IgD-negative memory B cell (primary cell): ENCODE data around the gene CCDC9B. TPM values are rescaled to one million over a fixed set of nuclear protein-coding genes. Genes with fewer than 3 reads are reported as not detected.

Experiments
- H3K27ac Mint-ChIP-seq, 3 donors: one replicate each; pipeline ENCODE4 v1.8.0; 2020 to 2022; ENCODE audit warnings: mild to moderate bottlenecking in 3 of 3, mixed read lengths in 3 of 3, moderate library complexity in 1 of 3
- H3K27me3 Mint-ChIP-seq: one replicate; pipeline ENCODE4 v1.8.0; 2021; ENCODE audit warnings: mixed read lengths
- H3K36me3 Mint-ChIP-seq: one replicate; pipeline ENCODE4 v1.8.0; 2020; ENCODE audit warnings: mild to moderate bottlenecking, mixed read lengths
- H3K4me1 Mint-ChIP-seq, 3 donors: one replicate each; pipeline ENCODE4 v1.8.0; 2020 to 2022; ENCODE audit warnings: mixed read lengths in 3 of 3, mild to moderate bottlenecking in 1 of 3
- H3K4me3 Mint-ChIP-seq, 4 donors: one replicate each; pipeline ENCODE4 v1.8.0; 2020 to 2022; ENCODE audit warnings: mild to moderate bottlenecking in 4 of 4, mixed read lengths in 4 of 4, moderate library complexity in 3 of 4
- H3K9me3 Mint-ChIP-seq, 3 donors: one replicate each; pipeline ENCODE4 v1.8.0; 2020 to 2021; ENCODE audit warnings: mixed read lengths in 3 of 3, mild to moderate bottlenecking in 1 of 3
- polyA plus RNA-seq: library from polyadenylated mRNA; unstranded; fragments of 300-500 nt; fragmentation: Illumina TruSeq; gene quantifications from one replicate; pipeline ENCODE4 v1.2.3, GENCODE V29; 2021

CCDC9B gene
- polyA plus RNA-seq, 1 donor from 2014 or later = 0.11 TPM

DNA sequence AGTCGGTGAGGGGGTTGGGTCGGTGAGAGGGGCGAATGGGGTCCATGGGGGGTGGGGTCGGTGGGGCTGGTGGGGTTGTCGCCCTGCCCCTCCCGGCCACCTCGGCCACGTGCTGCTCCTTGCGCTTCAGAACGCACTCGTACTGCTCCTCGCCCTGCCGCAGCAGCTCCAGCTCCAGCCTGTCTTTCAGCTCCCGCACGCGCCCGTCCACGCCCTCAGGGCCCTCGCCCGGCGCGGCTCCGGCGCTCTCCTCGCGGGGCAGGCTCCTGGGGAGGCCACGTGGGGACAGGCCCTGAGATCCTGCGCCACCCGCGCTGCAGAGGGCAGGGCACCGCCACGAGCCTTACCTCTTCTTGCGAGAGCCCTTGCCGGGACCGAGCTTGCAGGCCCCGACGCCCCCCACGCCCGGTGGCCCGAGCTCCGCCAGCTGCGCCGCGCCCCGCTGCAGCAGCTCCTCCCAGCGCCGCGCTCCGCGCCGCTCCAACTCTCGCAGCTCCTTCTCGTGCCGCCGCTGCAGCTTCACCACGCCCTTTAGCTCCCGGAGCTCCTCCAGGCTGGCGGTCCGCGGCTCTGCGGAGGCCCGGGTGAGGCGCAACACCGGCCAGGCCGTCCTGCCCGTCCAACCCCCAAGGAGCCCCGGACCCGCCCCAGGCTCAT, 49.7 kb downstream of the CCDC9B start:
- H3K9me3 Mint-ChIP-seq = no peaks in the 10 kb centered on the region
- no peak overlapping the region for H3K4me3 Mint-ChIP-seq
- H3K27ac Mint-ChIP-seq = no peak overlapping the region
- peaks cover 0 to 6% (median 1%) of the 10 kb centered on the region in 3 donors for H3K4me1 Mint-ChIP-seq
- H3K36me3 Mint-ChIP-seq = no peaks in the 10 kb centered on the region
- no peaks in the 10 kb centered on the region for H3K27me3 Mint-ChIP-seq

DNA sequence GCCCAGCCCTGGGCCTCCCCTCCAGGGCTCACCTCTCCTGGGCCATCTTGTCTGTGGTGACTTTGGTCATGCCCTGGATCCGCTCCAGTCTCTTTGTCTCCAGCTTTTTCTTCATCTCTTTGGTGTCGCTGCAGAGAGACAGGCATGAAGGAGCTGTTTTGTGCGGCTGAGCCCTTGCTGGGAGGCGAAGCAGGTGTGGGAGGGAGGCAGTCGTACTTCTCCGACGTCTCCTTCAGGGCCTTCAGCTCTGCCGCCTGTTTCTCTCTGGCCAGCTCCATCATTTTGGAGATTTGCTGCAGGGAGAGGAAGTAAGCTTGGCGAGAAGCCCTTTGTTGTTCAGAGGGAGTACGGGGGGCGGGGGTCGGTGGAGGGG, 50.2 kb downstream of the CCDC9B start:
- H3K4me3 Mint-ChIP-seq = peak overlapping the region in 1 of 4 donors; percentile 23
- H3K9me3 Mint-ChIP-seq = no peaks in the 10 kb centered on the region
- H3K27me3 Mint-ChIP-seq = no peaks in the 10 kb centered on the region
- no peaks in the 10 kb centered on the region for H3K36me3 Mint-ChIP-seq
- no peak overlapping the region for H3K27ac Mint-ChIP-seq
- peaks cover 0 to 5% (median 4%) of the 10 kb centered on the region in 3 donors for H3K4me1 Mint-ChIP-seq

- peaks cover 0 to 5% (median 3%) of the 10 kb centered on the region in 3 donors for H3K4me1 Mint-ChIP-seq
- no peaks in the 10 kb centered on the region for H3K9me3 Mint-ChIP-seq
- no peaks in the 10 kb centered on the region for H3K36me3 Mint-ChIP-seq
- no peak overlapping the region for H3K4me3 Mint-ChIP-seq
- H3K27ac Mint-ChIP-seq = peak overlapping the region in 1 of 3 donors; percentile 53
- no peaks in the 10 kb centered on the region for H3K27me3 Mint-ChIP-seq
These were observed 51.5 kb downstream of the CCDC9B start for GRCh38 chr15:40289140-40289775.

GRCh38 chr15:40287968-40288367, 52.8 kb downstream of the CCDC9B start:
- Mint-ChIP-seq H3K4me1 (peaks cover 0 to 5% (median 3%) of the 10 kb centered on the region in 3 donors), H3K4me3 (no peak overlapping the region), H3K36me3 (no peaks in the 10 kb centered on the region), H3K9me3 (no peaks in the 10 kb centered on the region), H3K27me3 (no peaks in the 10 kb centered on the region), H3K27ac (peak overlapping the region in 1 of 3 donors; percentile 5)

GRCh38 chr15:40287505-40287904, 53.2 kb downstream of the CCDC9B start:
- peak overlapping the region in 1 of 3 donors; percentile 5 for H3K27ac Mint-ChIP-seq
- H3K9me3 Mint-ChIP-seq = no peaks in the 10 kb centered on the region
- peak overlapping the region in 1 of 4 donors; percentile 17 for H3K4me3 Mint-ChIP-seq
- H3K36me3 Mint-ChIP-seq = no peaks in the 10 kb centered on the region
- H3K27me3 Mint-ChIP-seq = no peaks in the 10 kb centered on the region
- peaks cover 0 to 5% (median 3%) of the 10 kb centered on the region in 3 donors for H3K4me1 Mint-ChIP-seq

DNA sequence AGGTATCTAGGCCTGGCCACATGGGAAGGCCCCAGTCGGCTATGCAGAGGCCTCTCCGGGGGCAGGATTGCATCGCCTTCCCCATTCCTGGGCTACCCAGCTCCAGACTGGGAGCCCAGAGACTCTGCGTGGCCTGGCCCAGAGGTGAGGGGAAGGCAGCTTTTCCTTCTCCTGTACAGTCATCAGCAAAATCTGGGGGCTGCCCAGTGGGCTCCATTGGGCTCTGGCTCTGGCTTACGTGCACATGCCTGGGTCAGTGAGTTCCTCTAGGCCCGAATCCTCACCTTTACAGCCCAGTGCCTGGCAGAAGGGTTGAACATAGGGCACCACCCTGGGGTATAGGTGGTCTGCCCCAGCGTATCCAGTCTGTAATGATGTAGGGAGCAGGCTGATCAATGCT, 53.9 kb downstream of the CCDC9B start:
- peak overlapping the region in 1 of 4 donors; percentile 17 for H3K4me3 Mint-ChIP-seq
- H3K4me1 Mint-ChIP-seq = peaks cover 0 to 5% (median 3%) of the 10 kb centered on the region in 3 donors
- H3K27ac Mint-ChIP-seq = no peak overlapping the region
- H3K36me3 Mint-ChIP-seq = no peaks in the 10 kb centered on the region
- H3K27me3 Mint-ChIP-seq = no peaks in the 10 kb centered on the region
- H3K9me3 Mint-ChIP-seq = no peaks in the 10 kb centered on the region

DNA sequence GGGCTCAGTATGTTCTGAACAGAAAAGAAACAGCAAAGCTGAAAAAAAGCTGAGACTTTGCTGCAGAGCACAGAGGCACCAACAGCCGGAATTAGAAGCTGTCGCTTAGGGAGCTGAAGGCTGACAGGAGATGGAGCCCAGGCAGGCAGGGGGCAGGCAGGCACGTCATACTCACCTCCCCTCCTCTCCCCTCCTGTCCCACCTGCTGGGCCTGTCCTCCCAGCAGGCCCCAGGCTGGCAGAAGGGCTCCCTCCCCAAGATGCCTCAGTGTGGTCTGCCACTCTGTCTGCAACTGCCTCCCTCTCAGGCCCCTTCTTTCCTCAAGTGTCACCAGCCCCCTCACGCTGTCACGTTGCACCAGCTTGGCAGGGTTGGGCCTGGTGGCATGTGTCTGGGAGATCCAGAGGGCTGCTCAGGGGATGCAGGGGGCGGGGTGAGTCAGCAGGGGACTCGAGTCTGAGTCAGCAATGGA, 54.6 kb downstream of the CCDC9B start:
- Mint-ChIP-seq H3K9me3 (no peaks in the 10 kb centered on the region), H3K36me3 (no peaks in the 10 kb centered on the region), H3K27me3 (peaks cover 1% of the 10 kb centered on the region), H3K4me1 (peaks cover 0 to 5% (median 3%) of the 10 kb centered on the region in 3 donors), H3K4me3 (no peak overlapping the region), H3K27ac (no peak overlapping the region)

DNA sequence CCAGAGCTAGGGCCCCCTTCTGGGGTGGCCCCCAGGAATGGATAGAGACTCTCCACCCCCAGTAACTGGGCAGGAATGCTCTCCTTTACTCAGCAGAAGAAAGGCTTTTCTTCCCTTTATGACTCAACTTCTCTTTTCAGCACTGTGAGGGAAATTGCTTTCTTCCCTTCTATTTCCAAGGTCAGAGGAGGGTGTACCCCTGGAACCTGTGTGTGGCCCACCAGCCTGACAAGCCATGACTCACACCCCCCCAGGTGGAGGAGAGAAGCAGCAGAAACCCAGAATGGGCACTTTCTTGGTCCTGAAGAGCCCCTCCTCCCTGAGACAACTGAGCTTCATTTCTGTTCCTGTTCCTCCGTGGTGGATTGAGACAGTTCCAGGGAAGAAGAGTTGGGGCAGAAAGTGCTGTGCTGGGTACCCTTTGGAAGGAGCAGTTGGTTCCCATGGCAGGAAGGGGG, 55.2 kb downstream of the CCDC9B start:
- no peak overlapping the region for H3K4me3 Mint-ChIP-seq
- H3K27ac Mint-ChIP-seq = no peak overlapping the region
- no peaks in the 10 kb centered on the region for H3K36me3 Mint-ChIP-seq
- H3K9me3 Mint-ChIP-seq = no peaks in the 10 kb centered on the region
- H3K4me1 Mint-ChIP-seq = peaks cover 0 to 5% (median 3%) of the 10 kb centered on the region in 3 donors
- H3K27me3 Mint-ChIP-seq = peaks cover 2% of the 10 kb centered on the region

DNA sequence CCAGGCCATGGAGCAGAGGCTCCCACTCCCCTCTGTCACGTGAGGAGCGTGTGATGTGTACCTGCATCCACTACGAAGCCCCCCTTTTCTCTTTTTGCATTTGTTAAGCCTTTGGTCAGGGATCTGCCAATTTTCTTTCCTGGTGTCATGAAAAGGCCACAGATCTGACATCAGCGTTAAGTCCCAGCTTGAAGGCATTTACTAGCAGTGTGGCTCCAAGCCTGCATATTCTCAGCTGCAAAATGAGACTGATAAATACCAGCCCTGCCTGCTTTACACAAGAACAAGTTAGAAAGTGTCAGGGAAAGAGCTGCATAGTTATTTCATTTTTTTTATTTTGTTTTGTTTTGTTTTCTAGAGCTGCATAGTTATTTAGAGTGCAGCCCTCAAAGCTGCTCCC, 55.6 kb downstream of the CCDC9B start:
- Mint-ChIP-seq H3K9me3 (no peaks in the 10 kb centered on the region), H3K27ac (peak overlapping the region in 2 of 3 donors; percentile 23 to 39), H3K4me3 (peak overlapping the region in 2 of 4 donors; percentile 40 to 57), H3K4me1 (peaks cover 3 to 6% (median 4%) of the 10 kb centered on the region in 3 donors), H3K27me3 (peaks cover 6% of the 10 kb centered on the region), H3K36me3 (no peaks in the 10 kb centered on the region)

DNA sequence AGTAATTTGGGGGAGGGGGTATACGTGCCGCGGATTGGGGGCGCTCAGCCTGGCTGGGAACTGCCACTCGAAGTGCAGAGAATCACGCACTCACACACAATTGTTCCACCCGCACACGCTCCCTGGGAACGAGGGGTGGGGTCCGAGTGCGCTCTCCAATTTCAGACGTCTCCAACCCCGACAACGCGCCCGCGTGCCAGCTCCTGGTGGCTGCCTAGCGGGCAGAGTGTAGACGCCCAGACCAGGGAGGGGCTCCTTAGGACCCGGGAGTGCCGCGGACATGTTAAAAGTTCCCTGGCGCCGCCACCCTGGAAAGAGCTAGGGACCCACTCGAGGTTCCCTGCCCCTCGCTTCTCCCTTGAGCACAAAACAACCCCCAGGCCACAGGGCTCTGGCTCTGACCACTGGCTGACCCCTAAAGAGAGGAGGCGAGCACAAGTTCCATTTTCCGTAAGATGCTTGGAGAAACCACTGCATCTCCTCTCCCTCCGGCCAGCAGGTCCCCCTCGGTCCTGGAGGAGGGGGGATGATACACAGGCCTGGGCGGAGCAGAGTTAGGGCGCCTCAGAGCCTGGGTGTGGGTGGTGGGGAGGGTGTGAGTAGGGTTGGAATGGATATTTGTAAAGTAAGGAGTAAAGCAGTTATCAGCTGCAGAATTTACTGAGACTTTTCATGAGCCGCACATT, 57.0 kb downstream of the CCDC9B start:
- H3K27me3 Mint-ChIP-seq = peaks cover 14% of the 10 kb centered on the region
- no peaks in the 10 kb centered on the region for H3K9me3 Mint-ChIP-seq
- H3K4me1 Mint-ChIP-seq = peaks cover 2 to 9% (median 5%) of the 10 kb centered on the region in 3 donors
- no peak overlapping the region for H3K27ac Mint-ChIP-seq
- no peaks in the 10 kb centered on the region for H3K36me3 Mint-ChIP-seq
- peak overlapping the region; percentile 1 to 85 (median 65) for H3K4me3 Mint-ChIP-seq

- Mint-ChIP-seq H3K4me1 (peaks cover 5 to 12% (median 6%) of the 10 kb centered on the region in 3 donors), H3K27ac (no peak within 1 kb of the TSS), H3K36me3 (no peaks in the 10 kb centered on the region)
These were observed 57.7 kb downstream of the CCDC9B start, which contains the start of gene ANKRD63 for GRCh38 chr15:40282869-40283614. Gene ANKRD63 (minus strand): TSS chr15:40283064. CDS start chr15:40282586, 478 bp downstream.

DNA sequence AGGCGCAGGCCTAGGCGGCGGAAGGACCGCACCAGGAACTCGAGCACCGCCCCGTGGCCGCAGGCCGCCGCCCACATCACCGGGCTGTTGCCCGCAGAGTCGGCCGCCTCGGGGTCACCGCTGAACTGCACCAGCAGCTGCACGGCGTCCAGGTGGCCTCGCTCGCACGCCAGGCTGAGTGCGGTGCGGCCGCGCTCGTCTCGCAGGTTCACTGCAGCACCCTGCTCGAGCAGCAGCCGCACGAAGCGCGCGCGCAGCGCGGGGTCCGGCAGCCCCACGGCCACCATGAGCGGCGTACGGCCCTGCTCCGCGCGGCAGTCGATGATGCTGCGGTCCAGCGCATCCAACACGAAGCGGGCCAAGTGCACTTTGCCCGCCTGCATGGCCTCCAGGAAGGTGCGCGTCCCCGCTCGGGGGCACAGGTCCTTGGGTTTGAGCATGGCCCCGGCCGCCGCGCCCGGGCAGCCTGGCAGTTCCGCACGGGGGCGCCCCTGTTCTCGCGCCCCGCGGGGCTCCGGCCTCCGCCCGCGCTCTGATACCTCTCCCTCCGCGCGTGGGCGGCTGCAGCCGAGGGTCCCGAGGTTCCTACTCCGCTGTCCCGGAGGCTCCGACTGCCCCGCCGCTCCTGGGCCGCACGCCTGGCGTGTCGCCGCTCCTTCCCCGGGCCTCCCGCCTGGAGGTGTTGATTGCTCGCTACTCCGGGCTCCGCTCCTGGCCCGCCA, 58.4 kb downstream of the CCDC9B start:
- H3K9me3 Mint-ChIP-seq = no peaks in the 10 kb centered on the region
- peaks cover 23% of the 10 kb centered on the region for H3K27me3 Mint-ChIP-seq
- H3K4me1 Mint-ChIP-seq = peaks cover 5 to 14% (median 9%) of the 10 kb centered on the region in 3 donors
- no peaks in the 10 kb centered on the region for H3K36me3 Mint-ChIP-seq
- H3K27ac Mint-ChIP-seq = no peak overlapping the region
- peak overlapping the region; percentile 62 to 90 (median 78) for H3K4me3 Mint-ChIP-seq

More at GRCh38 chr15:40282869-40283614, 57.7 kb downstream of the CCDC9B start, which contains the start of gene ANKRD63:
- peaks cover 20% of the 10 kb centered on the region for H3K27me3 Mint-ChIP-seq
- H3K4me3 Mint-ChIP-seq = peak within 1 kb of the TSS; percentile 62 to 90 (median 80)
- no peaks in the 10 kb centered on the region for H3K9me3 Mint-ChIP-seq

DNA sequence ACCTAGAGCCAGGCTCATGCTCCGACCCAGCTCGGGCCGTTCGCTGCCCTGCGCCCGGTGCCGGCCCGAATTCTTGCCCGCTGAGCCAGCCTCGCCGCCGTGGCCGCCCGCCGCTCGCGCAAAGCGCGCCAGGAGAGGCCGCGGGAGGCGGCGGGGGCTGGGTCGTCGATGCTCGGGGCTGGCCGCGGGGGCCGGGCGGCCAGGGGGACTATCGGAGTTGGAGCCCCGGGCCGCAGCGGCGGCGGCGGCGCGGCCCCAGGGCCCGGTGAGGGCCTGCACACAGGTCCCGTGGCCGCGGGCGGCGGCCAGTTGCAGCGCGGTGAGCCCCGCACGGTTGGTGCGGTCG, 59.0 kb downstream of the CCDC9B start:
- no peaks in the 10 kb centered on the region for H3K36me3 Mint-ChIP-seq
- no peaks in the 10 kb centered on the region for H3K9me3 Mint-ChIP-seq
- peaks cover 28% of the 10 kb centered on the region for H3K27me3 Mint-ChIP-seq

More for the DNA sequence above, 59.0 kb downstream of the CCDC9B start:
- no peak overlapping the region for H3K27ac Mint-ChIP-seq
- H3K4me1 Mint-ChIP-seq = peaks cover 5 to 17% (median 10%) of the 10 kb centered on the region in 3 donors
- no peak overlapping the region for H3K4me3 Mint-ChIP-seq
